Naive thymus-derived CD4-positive, alpha-beta T cell (primary cell): Measurements from ENCODE around the gene LMO1. TPM values are rescaled to one million over a fixed set of nuclear protein-coding genes. Genes with fewer than 3 reads are reported as not detected.

Experiments
- ATAC-seq: fragments of 150-1000 bp; cut with Tn5 transposase; 2 replicates; pipeline ENCODE4 v1.10.0; 2021; ENCODE audit warnings: mild to moderate bottlenecking, moderate library complexity
- CTCF ChIA-PET: fragments of 350-600 bp; sonication (Branson Sonifier 250); formaldehyde crosslinking; loops from one replicate; lab custom pipeline; 2021; ENCODE audit warnings: antibody characterized with exemption; lab: Charles Lee
- POLR2A ChIA-PET: fragments of 350-600 bp; sonication (Branson Sonifier 250); formaldehyde crosslinking; loops from one replicate; lab custom pipeline; 2021; ENCODE audit warnings: antibody characterized with exemption, inconsistent platforms; lab: Charles Lee
- DNase-seq, 9 donors: peaks; one replicate each; pipeline versions ENCODE4 v3.0.0 to v3.0.0-alpha.2; 2020 to 2022; ENCODE audit warnings: mixed read lengths in 1 of 9
- H3K27ac ChIP-seq: one replicate; pipeline ENCODE4 v1.7.0; 2013; ENCODE audit warnings: mild to moderate bottlenecking, low read depth, low read length, moderate library complexity
- H3K27me3 ChIP-seq, 2 donors: one replicate each; pipeline ENCODE4 v1.7.0; 2013; ENCODE audit warnings: low read length in 2 of 2, mild to moderate bottlenecking in 2 of 2, moderate library complexity in 2 of 2; ENCODE audit not compliant: control insufficient read depth in 2 of 2, insufficient read depth in 2 of 2
- H3K36me3 ChIP-seq, 3 experiments: 1 replicate in 2 of 3; 2 replicates in 1 of 3; pipeline ENCODE4 v1.7.0; 2013; ENCODE audit warnings: low read length in 3 of 3, mild to moderate bottlenecking in 3 of 3, moderate library complexity in 1 of 3; ENCODE audit not compliant: insufficient read depth in 3 of 3, control insufficient read depth in 2 of 3
- H3K4me1 ChIP-seq, 2 donors: one replicate each; pipeline ENCODE4 v1.7.0; 2013; ENCODE audit warnings: low read length in 2 of 2, mild to moderate bottlenecking in 2 of 2, moderate library complexity in 1 of 2; ENCODE audit not compliant: control insufficient read depth in 2 of 2, insufficient read depth in 2 of 2
- H3K4me3 ChIP-seq: 2 replicates; pipeline ENCODE4 v1.7.0; 2013; ENCODE audit warnings: mild to moderate bottlenecking, low read length
- H3K9me3 ChIP-seq, 3 experiments: 1 replicate in 2 of 3; 2 replicates in 1 of 3; pipeline ENCODE4 v1.7.0; 2013; ENCODE audit warnings: low read length in 3 of 3; ENCODE audit not compliant: control insufficient read depth in 2 of 3
- H3K27ac Mint-ChIP-seq, 9 donors: one replicate each; pipeline ENCODE4 v1.8.0; 2020 to 2022; ENCODE audit warnings: mixed read lengths in 9 of 9, mild to moderate bottlenecking in 8 of 9, moderate library complexity in 5 of 9, inconsistent platforms in 2 of 9
- H3K27me3 Mint-ChIP-seq, 5 donors: one replicate each; pipeline ENCODE4 v1.8.0; 2021 to 2022; ENCODE audit warnings: mixed read lengths in 5 of 5, mild to moderate bottlenecking in 1 of 5
- H3K36me3 Mint-ChIP-seq, 5 donors: one replicate each; pipeline ENCODE4 v1.8.0; 2020 to 2022; ENCODE audit warnings: mixed read lengths in 5 of 5, mild to moderate bottlenecking in 3 of 5, inconsistent platforms in 1 of 5
- H3K4me1 Mint-ChIP-seq, 7 donors: one replicate each; pipeline ENCODE4 v1.8.0; 2020 to 2022; ENCODE audit warnings: mixed read lengths in 7 of 7, mild to moderate bottlenecking in 3 of 7, inconsistent platforms in 1 of 7
- H3K4me3 Mint-ChIP-seq, 10 donors: one replicate each; pipeline ENCODE4 v1.8.0; 2020 to 2022; ENCODE audit warnings: mild to moderate bottlenecking in 10 of 10, mixed read lengths in 10 of 10, moderate library complexity in 6 of 10, inconsistent platforms in 2 of 10
- H3K9me3 Mint-ChIP-seq, 11 donors: one replicate each; pipeline ENCODE4 v1.8.0; 2020 to 2022; ENCODE audit warnings: mixed read lengths in 11 of 11, mild to moderate bottlenecking in 4 of 11, inconsistent platforms in 1 of 11, moderate library complexity in 1 of 11
- intact Hi-C, 2 donors: fragments of 100-400 bp; cut with micrococcal nuclease; formaldehyde crosslinking; loops; one replicate each; pipeline ENCODE4 v1.15.1; 2023
- polyA plus RNA-seq, 2 donors: library from polyadenylated mRNA; unstranded; fragments of 300-500 nt; fragmentation: Illumina TruSeq; gene quantifications; one replicate each; pipeline ENCODE4 v1.2.3, GENCODE V29; 2021
- total RNA-seq, 6 experiments: library from RNA in 5 of 6; stranded (reverse) in 5 of 6; gene quantifications; 1 replicate in 5 of 6; 2 replicates in 1 of 6; pipeline ENCODE4 v1.2.3 and lab custom pipeline; 2021 to 2026

LMO1 gene
- total and polyA plus RNA-seq, 7 experiments from 2014 or later: not detected

DNA sequence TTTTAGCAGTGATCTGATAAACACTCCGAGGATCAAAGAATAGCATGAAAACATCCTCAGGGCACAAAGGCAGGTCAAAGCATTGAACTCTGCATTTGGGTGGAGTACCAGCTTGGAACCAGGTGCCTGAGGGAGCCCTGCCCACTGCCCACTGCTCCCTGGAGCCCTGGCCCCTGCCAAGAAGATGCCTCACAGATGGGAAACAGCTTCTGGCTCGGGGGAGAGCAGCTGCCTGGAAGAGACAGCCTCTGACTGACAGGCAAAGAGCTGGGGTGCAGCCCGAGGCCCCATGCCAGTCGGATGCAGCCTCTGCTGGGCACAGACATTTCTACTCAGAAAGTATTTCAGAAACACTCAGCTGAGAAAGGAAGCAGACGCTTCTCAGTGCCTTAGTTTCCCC, 13.2 kb downstream of the LMO1 start:
- no peaks in the 10 kb centered on the region for H3K36me3 Mint-ChIP-seq
- ChIA-PET POLR2A (no interaction called here), CTCF (no interaction called here)
- peaks cover 0 to 8% (median 4%) of the 10 kb centered on the region in 5 donors for H3K27me3 Mint-ChIP-seq
- Histone ChIP-seq H3K27ac (no peak overlapping the region), H3K4me3 (no peak overlapping the region), H3K27me3 (no peaks in the 10 kb centered on the region), H3K36me3 (no peaks in the 10 kb centered on the region), H3K4me1 (no peaks in the 10 kb centered on the region), H3K9me3 (no peaks in the 10 kb centered on the region)
- H3K9me3 Mint-ChIP-seq: no peaks in the 10 kb centered on the region
- H3K4me3 Mint-ChIP-seq: no peak overlapping the region
- H3K4me1 Mint-ChIP-seq: no peaks in the 10 kb centered on the region
- intact Hi-C loops: no loop called here
- DNase-seq: no peak
- no peak for ATAC-seq
- H3K27ac Mint-ChIP-seq: no peak overlapping the region

DNA sequence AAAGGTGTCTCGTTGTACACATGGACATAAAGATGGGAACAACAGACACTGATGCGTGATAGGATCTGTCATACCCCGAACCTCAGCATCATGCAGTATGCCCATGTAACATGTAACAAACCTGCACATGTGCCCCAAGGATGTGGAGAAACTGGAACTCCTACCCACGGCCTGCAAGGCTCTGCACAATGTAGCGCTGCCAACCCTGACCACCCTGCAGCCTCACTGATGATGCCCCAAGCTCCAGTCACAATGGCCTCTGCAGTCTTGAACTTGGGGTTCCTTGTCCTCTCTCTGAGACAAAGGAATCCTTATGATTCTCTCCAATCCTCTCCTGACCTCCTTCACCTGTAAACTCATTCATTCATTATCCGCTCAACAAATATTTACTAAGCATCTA, 14.2 kb downstream of the LMO1 start:
- no peaks in the 10 kb centered on the region for H3K9me3 ChIP-seq
- intact Hi-C loops: no loop called here
- Mint-ChIP-seq H3K36me3 (no peaks in the 10 kb centered on the region), H3K4me3 (no peak overlapping the region), H3K4me1 (no peaks in the 10 kb centered on the region), H3K27ac (no peak overlapping the region), H3K27me3 (peaks cover 3 to 8% (median 4%) of the 10 kb centered on the region in 5 donors), H3K9me3 (no peaks in the 10 kb centered on the region)
- no peak overlapping the region for H3K4me3 ChIP-seq
- H3K27ac ChIP-seq: no peak overlapping the region
- POLR2A ChIA-PET: no interaction called here
- no peaks in the 10 kb centered on the region for H3K4me1 ChIP-seq
- H3K27me3 ChIP-seq: no peaks in the 10 kb centered on the region
- ATAC-seq (no peak), DNase-seq (no peak)
- CTCF ChIA-PET: no interaction called here
- no peaks in the 10 kb centered on the region for H3K36me3 ChIP-seq

- no peak overlapping the region for H3K4me3 ChIP-seq
- intact Hi-C loops: no loop called here
- H3K36me3 Mint-ChIP-seq: no peaks in the 10 kb centered on the region
- no peak overlapping the region for H3K27ac ChIP-seq
- CTCF ChIA-PET: no interaction called here
- no peaks in the 10 kb centered on the region for H3K9me3 Mint-ChIP-seq
- no peak overlapping the region for H3K27ac Mint-ChIP-seq
- H3K4me3 Mint-ChIP-seq: no peak overlapping the region
- no peaks in the 10 kb centered on the region for H3K36me3 ChIP-seq
- no peaks in the 10 kb centered on the region for H3K9me3 ChIP-seq
- DNase-seq: no peak
- POLR2A ChIA-PET: no interaction called here
- no peaks in the 10 kb centered on the region for H3K4me1 ChIP-seq
- no peaks in the 10 kb centered on the region for H3K27me3 ChIP-seq
- H3K27me3 Mint-ChIP-seq: peaks cover 3 to 8% (median 4%) of the 10 kb centered on the region in 5 donors
- no peak for ATAC-seq
- H3K4me1 Mint-ChIP-seq: no peaks in the 10 kb centered on the region
These were observed 14.9 kb downstream of the LMO1 start for GRCh38 chr11:8248786-8249185.

DNA sequence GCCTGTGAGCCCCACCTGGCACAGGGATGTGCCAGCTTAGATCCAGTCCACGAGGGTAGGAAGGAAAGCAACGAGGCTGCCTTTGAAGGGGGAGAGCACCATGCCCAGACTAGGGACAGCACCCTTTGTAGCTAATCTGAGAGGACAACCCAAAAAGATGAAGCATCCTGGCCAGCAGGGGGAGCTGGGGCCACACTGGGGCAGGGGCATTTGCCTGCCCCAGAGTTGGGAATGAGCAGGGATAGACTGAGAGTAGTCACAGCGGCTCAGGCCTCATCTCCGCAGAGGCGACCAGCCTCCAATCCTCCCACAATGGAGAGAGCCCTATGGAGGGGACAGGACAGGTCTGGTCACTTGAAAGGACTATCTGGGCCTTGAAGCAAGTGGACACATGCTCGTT, 16.4 kb downstream of the LMO1 start:
- no peak for ATAC-seq
- DNase-seq: no peak
- Mint-ChIP-seq H3K9me3 (no peaks in the 10 kb centered on the region), H3K4me1 (no peaks in the 10 kb centered on the region), H3K36me3 (no peaks in the 10 kb centered on the region), H3K27ac (no peak overlapping the region), H3K4me3 (no peak overlapping the region), H3K27me3 (peaks cover 3 to 8% (median 6%) of the 10 kb centered on the region in 5 donors)
- H3K36me3 ChIP-seq: no peaks in the 10 kb centered on the region
- no peaks in the 10 kb centered on the region for H3K9me3 ChIP-seq
- POLR2A ChIA-PET: no interaction called here
- intact Hi-C loops: loop anchor here in 1 of 2 donors (2.0 kb wide), 1 partner anchor 17 kb away; no protein-coding TSS in a partner anchor
- no peak overlapping the region for H3K27ac ChIP-seq
- H3K27me3 ChIP-seq: no peaks in the 10 kb centered on the region
- H3K4me3 ChIP-seq: no peak overlapping the region
- H3K4me1 ChIP-seq: no peaks in the 10 kb centered on the region
- CTCF ChIA-PET: no interaction called here

GRCh38 chr11:8243458-8243857, 20.2 kb downstream of the LMO1 start:
- Histone ChIP-seq H3K27me3 (no peaks in the 10 kb centered on the region), H3K9me3 (no peaks in the 10 kb centered on the region), H3K36me3 (no peaks in the 10 kb centered on the region), H3K27ac (no peak overlapping the region), H3K4me1 (no peaks in the 10 kb centered on the region), H3K4me3 (no peak overlapping the region)
- no peaks in the 10 kb centered on the region for H3K4me1 Mint-ChIP-seq
- peaks cover 7 to 12% (median 11%) of the 10 kb centered on the region in 5 donors for H3K27me3 Mint-ChIP-seq
- H3K36me3 Mint-ChIP-seq: no peaks in the 10 kb centered on the region
- ChIA-PET CTCF (no interaction called here), POLR2A (no interaction called here)
- H3K9me3 Mint-ChIP-seq: peaks cover 0 to 7% (median 0%) of the 10 kb centered on the region in 11 donors
- H3K27ac Mint-ChIP-seq: peak overlapping the region in 1 of 9 donors; percentile 38
- ATAC-seq: no peak
- no peak for DNase-seq
- intact Hi-C loops: no loop called here
- H3K4me3 Mint-ChIP-seq: no peak overlapping the region

DNA sequence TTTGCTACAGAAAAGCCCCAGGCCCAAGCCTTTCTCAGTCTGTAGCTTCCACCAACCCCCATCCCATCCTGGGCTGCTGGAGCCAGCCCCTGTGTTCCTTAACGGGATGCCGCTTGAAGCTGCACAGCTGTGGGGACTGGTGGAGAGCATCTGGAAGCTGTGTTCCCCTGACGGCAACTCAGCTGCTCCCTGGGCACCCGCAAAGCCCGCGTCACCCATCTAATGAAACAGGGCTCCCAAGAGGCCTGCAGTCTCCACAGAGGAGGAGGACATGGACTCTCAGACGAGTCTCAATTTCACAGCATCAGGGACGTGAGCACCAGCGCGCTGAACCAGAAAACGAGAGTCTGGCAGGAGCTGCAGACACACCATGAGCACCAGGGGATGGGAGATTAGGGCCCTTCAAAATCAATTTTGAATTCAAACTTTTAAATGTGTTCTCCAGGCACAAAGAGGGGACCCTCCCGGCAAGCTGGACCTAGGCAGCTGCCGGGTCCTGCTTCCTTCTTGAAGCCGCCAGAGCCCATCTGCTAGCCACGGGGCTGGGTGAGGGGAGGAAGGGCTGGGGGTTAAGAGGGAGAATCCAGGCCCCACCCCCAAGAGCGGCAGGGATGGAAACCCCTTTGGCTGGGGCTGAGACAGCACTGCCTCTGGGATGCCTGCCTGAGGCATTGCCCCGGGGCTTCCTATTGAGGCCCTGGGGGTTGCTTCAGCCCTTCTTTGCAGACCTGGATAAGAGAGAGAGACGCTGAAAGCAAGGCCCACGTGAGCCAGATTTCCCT, 21.0 kb downstream of the LMO1 start:
- no peak overlapping the region for H3K27ac ChIP-seq
- ChIA-PET POLR2A (no interaction called here), CTCF (no interaction called here)
- no peaks in the 10 kb centered on the region for H3K9me3 ChIP-seq
- H3K36me3 Mint-ChIP-seq: no peaks in the 10 kb centered on the region
- ATAC-seq: no peak
- H3K4me1 ChIP-seq: no peaks in the 10 kb centered on the region
- no peaks in the 10 kb centered on the region for H3K27me3 ChIP-seq
- intact Hi-C loops: no loop called here
- no peaks in the 10 kb centered on the region for H3K36me3 ChIP-seq
- peaks cover 0 to 7% (median 0%) of the 10 kb centered on the region in 11 donors for H3K9me3 Mint-ChIP-seq
- H3K4me3 ChIP-seq: no peak overlapping the region
- no peaks in the 10 kb centered on the region for H3K4me1 Mint-ChIP-seq
- DNase-seq: no peak
- H3K27me3 Mint-ChIP-seq: peaks cover 7 to 11% (median 10%) of the 10 kb centered on the region in 5 donors
- no peak overlapping the region for H3K4me3 Mint-ChIP-seq
- H3K27ac Mint-ChIP-seq: no peak overlapping the region

- ChIA-PET POLR2A (no interaction called here), CTCF (no interaction called here)
- no peaks in the 10 kb centered on the region for H3K27me3 ChIP-seq
- no peak for DNase-seq
- Mint-ChIP-seq H3K4me3 (no peak overlapping the region), H3K27me3 (peaks cover 7 to 11% (median 10%) of the 10 kb centered on the region in 5 donors), H3K27ac (no peak overlapping the region), H3K36me3 (no peaks in the 10 kb centered on the region), H3K9me3 (peaks cover 0 to 7% (median 0%) of the 10 kb centered on the region in 11 donors), H3K4me1 (no peaks in the 10 kb centered on the region)
- H3K4me3 ChIP-seq: no peak overlapping the region
- no peak for ATAC-seq
- no peaks in the 10 kb centered on the region for H3K36me3 ChIP-seq
- intact Hi-C loops: no loop called here
- H3K27ac ChIP-seq: no peak overlapping the region
- no peaks in the 10 kb centered on the region for H3K4me1 ChIP-seq
- H3K9me3 ChIP-seq: no peaks in the 10 kb centered on the region
These were observed 21.6 kb downstream of the LMO1 start for GRCh38 chr11:8242118-8242475.
